Lower lobe of right lung (tissue), 2 donors: Measurements from ENCODE around the gene EEA1. TPM values are rescaled to one million over a fixed set of nuclear protein-coding genes. Genes with fewer than 3 reads are reported as not detected.

ENCODE experiments used
- ATAC-seq, 2 donors: fragments of 200-7000 bp; cut with Tn5 transposase; one replicate each; pipeline ENCODE4 v1.9.1; 2020 to 2022; ENCODE audit warnings: mild to moderate bottlenecking in 2 of 2, moderate library complexity in 2 of 2
- DNase-seq: peaks from one replicate; pipeline ENCODE4 v3.0.0-alpha.2; 2020
- H3K27ac ChIP-seq: fragments of 200-600 bp; one replicate; pipeline ENCODE4 v1.8.0; 2022
- H3K27me3 ChIP-seq: fragments of 200-600 bp; one replicate; pipeline ENCODE4 v1.8.0; 2022; ENCODE audit warnings: low read depth
- H3K36me3 ChIP-seq: fragments of 200-600 bp; one replicate; pipeline ENCODE4 v1.8.0; 2022; ENCODE audit warnings: mild to moderate bottlenecking
- H3K4me1 ChIP-seq: fragments of 200-600 bp; one replicate; pipeline ENCODE4 v1.8.0; 2022
- H3K4me3 ChIP-seq: fragments of 200-600 bp; one replicate; pipeline ENCODE4 v1.8.0; 2022; ENCODE audit warnings: mild to moderate bottlenecking
- H3K9me3 ChIP-seq: fragments of 200-600 bp; one replicate; pipeline ENCODE4 v1.8.0; 2022
- CTCF ChIP-seq: fragments of 200-600 bp; IDR thresholded peaks from one replicate; pipeline ENCODE4 v1.8.0; 2022; ENCODE audit warnings: antibody characterized with exemption, mild to moderate bottlenecking
- intact Hi-C: fragments of 100-400 bp; cut with DNase I; formaldehyde crosslinking; loops from one replicate; pipeline ENCODE4 v1.11.0; 2022
- total RNA-seq: library from RNA; stranded (reverse); fragmentation: NEBNext Ultra II Directional; extraction: Animal tissue kit (Norgen Biotek cat#: 25700); gene quantifications from one replicate; pipeline ENCODE4 v1.2.1, GENCODE V29; 2021
- donor health status: DM: no; HTN: yes; CAD: no; lungs with severe emphysema.

EEA1 gene
- total RNA-seq, 1 donor from 2014 or later = 33.5 TPM

GRCh38 chr12:92845329-92845728, 83.8 kb downstream of the EEA1 start:
- no peak for TF ChIP-seq CTCF
- no peaks in the 10 kb centered on the region for H3K4me1 ChIP-seq
- ATAC-seq = no peak
- H3K27ac ChIP-seq = no peak overlapping the region
- no peaks in the 10 kb centered on the region for H3K27me3 ChIP-seq
- no peak overlapping the region for H3K4me3 ChIP-seq
- intact Hi-C loops = no loop called here
- no peak for DNase-seq
- peaks cover 16% of the 10 kb centered on the region for H3K36me3 ChIP-seq
- no peaks in the 10 kb centered on the region for H3K9me3 ChIP-seq

- Histone ChIP-seq H3K36me3 (peaks cover 8% of the 10 kb centered on the region), H3K27me3 (no peaks in the 10 kb centered on the region), H3K4me3 (no peak overlapping the region), H3K27ac (no peak overlapping the region), H3K9me3 (no peaks in the 10 kb centered on the region), H3K4me1 (no peaks in the 10 kb centered on the region)
- DNase-seq (no peak), ATAC-seq (no peak)
- intact Hi-C loops = no loop called here
- TF ChIP-seq CTCF = no peak
Observed at GRCh38 chr12:92844151-92844763, 84.8 kb downstream of the EEA1 start.

- Histone ChIP-seq H3K9me3 (no peaks in the 10 kb centered on the region), H3K4me1 (no peaks in the 10 kb centered on the region), H3K36me3 (peaks cover 48% of the 10 kb centered on the region), H3K27ac (no peak overlapping the region), H3K4me3 (no peak overlapping the region), H3K27me3 (no peaks in the 10 kb centered on the region)
- DNase-seq = no peak
- TF ChIP-seq CTCF = no peak
- intact Hi-C loops = no loop called here
- ATAC-seq = no peak
Observed at GRCh38 chr12:92829686-92830282, 99.3 kb downstream of the EEA1 start.

- no peak overlapping the region for H3K4me3 ChIP-seq
- peaks cover 54% of the 10 kb centered on the region for H3K36me3 ChIP-seq
- H3K27ac ChIP-seq = no peak overlapping the region
- ATAC-seq = no peak
- intact Hi-C loops = no loop called here
- no peaks in the 10 kb centered on the region for H3K9me3 ChIP-seq
- no peaks in the 10 kb centered on the region for H3K27me3 ChIP-seq
- TF ChIP-seq CTCF = no peak
- DNase-seq = no peak
- H3K4me1 ChIP-seq = no peaks in the 10 kb centered on the region
Observed at GRCh38 chr12:92828565-92828964, 100.5 kb downstream of the EEA1 start.

- DNase-seq = no peak
- H3K27ac ChIP-seq = no peak overlapping the region
- peaks cover 54% of the 10 kb centered on the region for H3K36me3 ChIP-seq
- ATAC-seq = no peak
- H3K4me1 ChIP-seq = no peaks in the 10 kb centered on the region
- no peak overlapping the region for H3K4me3 ChIP-seq
- H3K27me3 ChIP-seq = no peaks in the 10 kb centered on the region
- peak; percentile 52 for TF ChIP-seq CTCF
- H3K9me3 ChIP-seq = no peaks in the 10 kb centered on the region
- intact Hi-C loops = no loop called here
Observed at GRCh38 chr12:92827836-92828431, 101.2 kb downstream of the EEA1 start.
